ENCODE measurements around the gene CALCOCO1.
"Not testable (repeated sequence)": the region's sequence is repeated elsewhere in the genome, so short reads cannot be mapped to it uniquely, and the experiment has no call there.

Gene CALCOCO1

DNA sequence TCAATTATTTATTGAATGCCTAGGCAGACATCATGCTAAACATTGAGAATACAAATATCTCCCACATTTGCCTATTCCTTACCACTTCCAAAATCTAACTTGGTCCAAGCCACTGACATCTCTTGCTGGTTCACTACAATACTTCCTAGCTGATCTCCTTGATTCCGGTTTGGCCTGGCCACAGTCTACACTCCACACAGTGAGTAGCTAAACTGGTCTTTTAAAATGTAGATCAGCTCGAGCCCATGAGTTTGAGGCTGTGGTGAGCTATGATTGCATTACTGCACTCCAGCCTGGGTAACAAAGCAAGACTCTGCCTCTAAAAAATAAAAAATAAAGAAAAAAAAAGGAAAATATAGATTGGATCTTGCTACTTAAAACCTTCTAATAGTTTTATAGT is 43.8 kb downstream of the CALCOCO1 start:
- TF ChIP-seq, protein P1, sequence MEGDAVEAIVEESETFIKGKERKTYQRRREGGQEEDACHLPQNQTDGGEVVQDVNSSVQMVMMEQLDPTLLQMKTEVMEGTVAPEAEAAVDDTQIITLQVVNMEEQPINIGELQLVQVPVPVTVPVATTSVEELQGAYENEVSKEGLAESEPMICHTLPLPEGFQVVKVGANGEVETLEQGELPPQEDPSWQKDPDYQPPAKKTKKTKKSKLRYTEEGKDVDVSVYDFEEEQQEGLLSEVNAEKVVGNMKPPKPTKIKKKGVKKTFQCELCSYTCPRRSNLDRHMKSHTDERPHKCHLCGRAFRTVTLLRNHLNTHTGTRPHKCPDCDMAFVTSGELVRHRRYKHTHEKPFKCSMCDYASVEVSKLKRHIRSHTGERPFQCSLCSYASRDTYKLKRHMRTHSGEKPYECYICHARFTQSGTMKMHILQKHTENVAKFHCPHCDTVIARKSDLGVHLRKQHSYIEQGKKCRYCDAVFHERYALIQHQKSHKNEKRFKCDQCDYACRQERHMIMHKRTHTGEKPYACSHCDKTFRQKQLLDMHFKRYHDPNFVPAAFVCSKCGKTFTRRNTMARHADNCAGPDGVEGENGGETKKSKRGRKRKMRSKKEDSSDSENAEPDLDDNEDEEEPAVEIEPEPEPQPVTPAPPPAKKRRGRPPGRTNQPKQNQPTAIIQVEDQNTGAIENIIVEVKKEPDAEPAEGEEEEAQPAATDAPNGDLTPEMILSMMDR (conservative IDR thresholded peaks at IDR 0.05; ENCODE audit: control insufficient read depth, insufficient read depth, low read depth, low read length) = no peak
- DNase-seq (ENCODE audit: low read depth) = no peak
- H3K4me3 ChIP-seq (ENCODE audit: control insufficient read depth, low read depth, low read length) = no peak overlapping the region

DNA sequence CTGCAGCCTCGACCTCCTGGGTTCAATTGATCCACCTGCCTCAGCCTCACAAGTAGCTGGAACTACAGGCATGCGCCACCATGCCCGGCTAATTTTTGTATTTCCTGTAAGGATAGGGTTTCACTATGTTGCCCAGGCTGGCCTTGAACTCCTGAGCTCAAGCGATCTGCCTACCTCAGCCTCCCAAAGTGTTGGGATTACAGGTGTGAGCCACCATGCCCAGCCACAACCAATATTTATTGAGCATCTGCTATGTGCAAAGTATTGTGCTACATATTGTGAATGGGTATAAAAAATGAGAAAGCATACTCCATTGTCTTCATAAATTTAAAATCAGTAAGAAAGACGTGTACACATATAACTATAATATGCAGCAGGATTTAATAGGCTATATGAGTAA is 47.2 kb downstream of the CALCOCO1 start:
- H3K4me3 ChIP-seq (ENCODE audit: control insufficient read depth, low read depth, low read length); DNase-seq (ENCODE audit: low read depth): not testable (repeated sequence)

GRCh38 chr12:53677800-53678148 is 49.5 kb downstream of the CALCOCO1 start:
- TF ChIP-seq, protein P1 (conservative IDR thresholded peaks at IDR 0.05; ENCODE audit: control insufficient read depth, insufficient read depth, low read depth, low read length) = no peak
- no peak for DNase-seq (ENCODE audit: low read depth)
- H3K4me3 ChIP-seq (ENCODE audit: control insufficient read depth, low read depth, low read length) = peak overlapping the region; percentile 33

- peak overlapping the region; percentile 33 for H3K4me3 ChIP-seq (ENCODE audit: control insufficient read depth, low read depth, low read length)
- DNase-seq (ENCODE audit: low read depth) = peak; percentile 31
- TF ChIP-seq, protein P1 (conservative IDR thresholded peaks at IDR 0.05; ENCODE audit: control insufficient read depth, insufficient read depth, low read depth, low read length) = no peak
Measured at GRCh38 chr12:53677016-53677799, 50.0 kb downstream of the CALCOCO1 start.

DNA sequence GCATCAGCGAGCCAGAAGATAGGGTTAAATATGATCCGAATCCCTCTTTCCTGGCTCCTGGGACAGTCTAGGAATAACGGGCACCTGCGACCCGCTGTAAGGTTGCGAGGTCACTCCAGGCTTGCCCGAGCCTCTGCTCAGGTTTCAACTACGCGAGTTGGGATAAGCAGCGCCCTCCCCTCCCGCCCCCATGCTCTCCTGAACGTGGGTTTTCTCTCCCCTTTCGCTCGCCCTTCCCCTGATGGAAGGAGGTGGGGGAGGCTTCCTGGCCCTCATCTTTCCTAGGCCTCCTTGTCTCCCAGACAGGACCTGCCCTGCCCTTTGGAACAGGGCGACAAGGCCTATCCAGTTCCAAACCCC is 50.6 kb downstream of the CALCOCO1 start:
- peak overlapping the region; percentile 33 for H3K4me3 ChIP-seq (ENCODE audit: control insufficient read depth, low read depth, low read length)
- DNase-seq (ENCODE audit: low read depth) = peak; percentile 60
- TF ChIP-seq, protein P1 (conservative IDR thresholded peaks at IDR 0.05; ENCODE audit: control insufficient read depth, insufficient read depth, low read depth, low read length) = no peak

GRCh38 chr12:53675701-53676607 is 51.3 kb downstream of the CALCOCO1 start, which contains the start of gene ATP5MC2:
Gene ATP5MC2, minus strand, starts transcription at chr12:53676083. Its CDS starts 3,469 bp downstream, at chr12:53672614.
- TF ChIP-seq, protein P1 (conservative IDR thresholded peaks at IDR 0.05; ENCODE audit: control insufficient read depth, insufficient read depth, low read depth, low read length) = peak; percentile 98
- peak within 1 kb of the TSS; percentile 94 for H3K4me3 ChIP-seq (ENCODE audit: control insufficient read depth, low read depth, low read length)
- DNase-seq (ENCODE audit: low read depth) = peak; percentile 98

All from fibroblast of mammary gland (primary cell).